ENCODE measurements around the gene ASAP3.
"Not testable (repeated sequence)": the region's sequence is repeated elsewhere in the genome, so short reads cannot be mapped to it uniquely, and the experiment has no call there.

ASAP3 gene

DNA sequence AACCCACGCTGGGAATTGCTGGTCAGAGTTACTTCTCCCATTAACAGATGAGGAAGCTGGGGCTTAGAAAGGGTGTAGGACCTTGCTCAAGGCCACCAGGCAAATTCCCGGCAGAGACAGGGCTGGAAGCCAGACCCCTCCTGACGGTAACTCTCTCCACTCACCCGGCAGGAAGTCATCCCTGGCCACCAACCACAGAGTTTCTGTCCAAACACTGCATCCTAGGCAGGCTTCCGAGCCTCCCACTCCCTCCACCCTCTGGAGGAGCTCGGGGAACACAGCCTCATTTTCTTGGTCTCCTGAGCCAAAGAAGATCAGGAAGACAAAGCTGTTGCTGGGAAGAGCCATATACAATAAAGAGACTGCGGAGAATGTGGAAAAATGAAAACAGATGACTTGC is 89.3 kb downstream of the ASAP3 start:
- peak in 9 of 14 donors; percentile 7 to 86 (median 36) for DNase-seq

DNA sequence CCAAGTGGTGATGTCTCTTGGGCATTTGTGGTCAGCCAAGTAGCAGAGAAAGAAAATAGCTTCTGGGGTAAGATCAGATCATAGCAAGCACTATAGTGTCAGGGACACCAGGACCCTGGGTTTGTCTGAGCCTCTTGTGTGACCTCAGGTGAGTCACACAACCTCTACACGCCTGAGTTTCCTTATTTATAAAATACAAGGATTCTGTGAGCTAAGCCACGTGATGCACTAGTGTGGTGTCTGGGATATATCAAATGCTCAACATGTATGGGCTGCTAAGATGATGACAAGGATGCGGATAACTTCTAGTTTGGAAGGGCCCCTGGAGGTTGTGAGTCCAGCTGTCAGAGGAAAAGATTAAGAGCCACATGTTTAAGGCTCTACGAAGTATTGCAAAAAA is 89.8 kb downstream of the ASAP3 start:
- no peak for DNase-seq

DNA sequence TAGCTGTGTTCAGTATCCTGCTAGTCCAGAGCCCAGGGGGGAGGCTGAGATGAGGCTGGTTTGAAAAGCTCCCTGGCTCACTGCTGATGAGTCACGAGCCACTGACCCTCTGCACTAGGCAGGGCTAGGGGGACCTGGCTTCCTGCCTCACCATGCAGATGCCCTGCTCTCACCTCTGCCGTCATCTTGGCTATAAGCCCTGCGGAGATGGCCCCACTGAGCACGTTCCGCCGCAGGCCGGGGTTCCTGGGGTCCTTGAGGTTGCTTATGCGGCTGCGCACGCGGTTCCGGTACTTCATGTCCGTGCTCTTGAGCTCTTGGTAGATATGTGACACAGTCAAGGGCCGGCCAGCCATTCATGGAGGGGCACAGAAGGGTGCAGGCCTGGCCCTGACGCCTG is 90.3 kb downstream of the ASAP3 start:
- DNase-seq, result no peak

DNA sequence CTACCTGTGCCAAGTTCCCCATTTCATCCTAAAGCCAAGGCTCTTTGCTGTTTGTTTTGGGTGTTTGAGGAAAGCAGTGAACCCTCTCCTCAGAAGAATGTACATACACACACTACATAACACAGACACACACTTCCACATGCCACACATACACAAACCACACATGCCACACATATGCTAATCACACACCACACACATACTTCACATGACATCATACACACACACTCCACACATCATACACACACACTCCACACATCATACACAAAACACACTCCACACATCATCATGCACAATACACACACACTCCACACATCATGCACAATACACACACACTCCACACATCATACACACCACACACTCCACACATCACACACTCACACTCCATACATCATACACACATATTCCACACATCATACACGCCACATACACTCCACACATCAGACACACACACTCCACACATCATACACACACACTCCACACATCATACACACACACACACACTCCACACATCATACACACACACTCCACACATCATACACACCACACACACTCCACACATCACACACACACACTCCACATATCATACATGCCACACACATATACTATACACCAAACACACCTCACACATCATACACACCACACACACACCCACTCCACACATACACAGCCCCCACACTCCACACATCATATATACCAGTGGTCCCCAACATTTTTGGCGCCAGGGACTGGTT is 91.7 kb downstream of the ASAP3 start:
- DNase-seq, result no peak

DNA sequence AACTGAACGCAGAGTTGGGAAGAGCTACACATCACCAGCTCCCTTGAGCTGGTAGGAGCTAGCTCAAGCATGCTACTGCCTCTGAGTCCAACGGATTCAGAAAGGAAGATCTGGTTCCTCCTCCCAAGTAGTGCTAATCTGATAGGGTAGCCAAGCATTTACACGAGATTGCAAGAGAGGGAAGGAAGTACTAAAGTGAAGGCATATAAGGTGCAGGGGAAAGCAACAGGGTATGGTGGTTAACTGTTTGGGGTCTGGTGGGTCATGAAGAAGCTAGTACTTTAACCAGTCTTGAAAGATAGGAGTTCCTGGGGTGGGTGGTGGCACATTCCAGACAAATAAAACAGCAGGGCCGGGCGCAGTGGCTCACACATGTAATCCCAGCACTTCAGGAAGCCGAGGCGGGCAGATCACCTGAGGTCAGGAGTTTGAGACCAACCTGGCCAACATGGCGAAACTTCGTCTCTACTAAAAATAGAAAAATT is 94.1 kb downstream of the ASAP3 start:
- no peak for DNase-seq

DNA sequence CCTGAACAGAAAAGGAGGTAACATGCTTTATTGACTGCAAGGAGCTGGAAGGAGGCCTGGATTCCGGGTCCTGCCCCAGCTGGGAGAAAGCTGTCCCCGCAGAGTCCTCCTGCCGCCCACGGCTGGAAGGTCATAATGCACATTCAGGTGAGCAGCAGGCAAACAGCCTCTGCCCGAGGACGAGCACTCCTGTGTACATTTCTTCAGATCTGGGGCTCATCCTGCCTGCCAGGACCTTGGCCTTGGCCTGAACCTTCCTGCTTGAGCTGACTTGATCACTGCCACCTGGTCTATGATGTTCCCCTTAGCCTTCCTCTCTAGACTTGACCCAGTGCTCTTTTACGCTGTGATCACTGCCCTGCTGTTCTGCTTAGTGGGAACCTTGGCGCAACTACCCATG is 96.5 kb downstream of the ASAP3 start:
- DNase-seq, result no peak

DNA sequence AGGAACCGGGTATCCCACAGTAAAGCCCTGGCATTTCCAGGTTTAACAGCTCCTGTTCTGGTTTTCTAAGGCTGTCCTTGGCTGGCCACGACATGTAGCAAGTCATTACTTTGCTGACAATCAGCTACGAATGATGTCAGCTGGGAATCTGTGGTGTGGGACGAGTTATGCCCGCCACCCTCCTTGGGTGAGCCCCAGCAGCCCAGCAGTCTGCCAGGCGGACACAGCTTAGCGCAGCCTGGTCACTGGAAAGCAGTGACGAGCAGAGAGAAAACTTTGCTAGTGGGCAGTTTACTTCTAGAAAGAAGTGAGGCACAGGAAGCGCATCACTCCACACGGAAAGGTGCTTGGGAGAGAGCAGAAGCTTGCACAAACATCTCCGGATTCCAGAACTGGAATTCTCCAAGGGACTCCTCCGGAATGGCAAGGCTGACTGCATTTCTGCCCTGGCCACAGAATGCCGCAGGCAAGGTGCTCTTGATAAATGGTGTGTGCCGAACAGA is 98.8 kb downstream of the ASAP3 start:
- no peak for DNase-seq

DNA sequence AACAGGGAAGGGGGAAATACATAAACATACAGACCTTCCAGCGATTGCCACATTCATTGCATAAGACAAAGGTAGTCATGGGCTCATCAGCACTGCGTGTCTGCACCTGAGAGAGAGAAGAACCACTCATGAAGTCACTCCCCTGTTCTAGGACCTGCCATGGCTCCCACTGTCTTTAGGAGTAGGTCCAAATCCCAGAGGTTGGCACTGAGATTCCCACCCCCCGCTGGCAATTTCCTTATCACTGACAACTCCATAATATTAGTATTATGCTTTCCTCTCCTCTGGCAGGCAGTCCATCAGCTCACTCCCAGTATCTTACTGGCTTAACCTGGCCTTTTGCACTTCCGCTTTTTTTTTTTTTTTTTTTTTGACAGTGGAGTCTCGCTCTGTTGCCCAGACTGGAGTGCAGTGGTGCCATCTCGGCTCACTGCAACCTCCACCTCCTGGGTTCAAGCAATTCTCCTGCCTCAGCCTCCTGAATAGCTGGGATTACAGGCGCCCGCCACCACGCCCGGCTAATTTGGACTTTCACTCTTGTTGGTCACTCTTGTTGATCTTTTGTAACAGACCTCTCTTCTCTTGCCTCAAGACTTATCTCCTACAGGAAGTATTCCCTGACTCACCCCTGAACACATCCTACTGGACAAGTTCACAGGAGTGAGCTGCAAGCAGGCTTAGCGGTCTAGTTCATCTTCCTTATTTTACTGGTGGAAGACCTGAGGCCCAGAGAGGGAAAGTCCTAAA is 99.5 kb downstream of the ASAP3 start:
- no peak for DNase-seq

DNA sequence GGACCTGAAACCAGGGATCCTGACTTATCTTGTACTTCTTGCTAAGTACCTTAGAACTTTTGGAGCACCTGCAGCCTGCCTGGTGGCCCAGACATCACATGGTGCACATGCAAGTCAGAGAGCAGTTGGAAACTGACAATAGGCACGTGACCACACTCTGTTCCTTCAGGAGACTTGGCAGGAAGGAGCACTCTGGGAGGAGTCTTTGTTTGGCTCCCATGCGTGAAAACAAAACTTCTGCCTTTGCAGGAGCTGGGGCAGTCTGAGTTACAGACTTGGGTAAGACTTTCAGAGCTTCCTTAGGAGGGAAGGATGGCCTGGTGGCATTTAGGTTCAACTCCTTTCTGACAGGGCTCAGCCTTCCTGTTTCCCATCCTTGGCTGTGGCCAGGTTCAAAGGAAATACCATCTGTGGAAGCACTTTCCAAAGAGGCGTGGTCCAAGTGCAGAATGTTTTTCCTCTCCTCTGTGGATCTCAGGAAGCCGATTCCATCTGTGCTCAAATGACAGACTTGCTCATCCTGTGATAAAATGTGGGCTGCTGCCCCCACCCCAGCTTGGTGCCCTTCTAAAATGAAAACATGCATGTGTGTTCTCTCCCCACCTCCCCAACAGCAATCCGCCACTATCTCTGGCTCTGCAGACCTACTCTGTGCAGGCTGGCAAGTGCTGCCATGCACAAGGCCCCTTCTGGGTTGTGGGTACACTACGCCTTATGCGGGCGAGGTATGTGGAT is 100.2 kb downstream of the ASAP3 start:
- no peak for DNase-seq

DNA sequence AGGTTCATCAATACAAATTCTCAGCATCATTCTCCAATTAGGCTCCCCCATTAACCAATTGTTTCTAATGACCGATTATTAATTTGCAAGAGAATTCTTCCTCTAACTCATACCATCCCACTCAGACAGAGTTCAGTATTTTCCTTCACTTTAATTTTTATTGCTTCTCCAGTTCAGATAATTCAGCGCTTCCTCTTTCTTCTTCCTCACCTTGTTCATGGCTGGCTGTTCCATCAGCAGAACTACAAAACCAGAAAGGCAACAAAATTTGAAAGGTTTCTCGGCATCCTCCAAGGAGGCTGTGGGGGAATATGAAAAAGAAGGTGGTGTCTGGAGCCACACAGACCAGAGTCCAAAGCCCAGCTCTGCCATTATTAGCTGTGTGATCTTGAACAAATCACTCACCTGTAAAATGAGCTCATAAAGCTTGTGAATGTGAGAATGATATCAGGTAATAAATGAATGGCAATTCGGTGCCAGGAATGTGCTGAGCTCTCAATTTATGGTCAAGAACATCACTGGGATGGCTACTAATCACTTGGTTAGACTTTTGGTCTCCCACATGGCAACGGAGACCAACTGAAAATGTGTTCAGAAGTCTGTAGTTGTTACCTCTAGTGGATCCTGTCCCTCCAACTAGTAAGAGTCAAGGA is 102.6 kb downstream of the ASAP3 start:
- DNase-seq, result no peak

DNA sequence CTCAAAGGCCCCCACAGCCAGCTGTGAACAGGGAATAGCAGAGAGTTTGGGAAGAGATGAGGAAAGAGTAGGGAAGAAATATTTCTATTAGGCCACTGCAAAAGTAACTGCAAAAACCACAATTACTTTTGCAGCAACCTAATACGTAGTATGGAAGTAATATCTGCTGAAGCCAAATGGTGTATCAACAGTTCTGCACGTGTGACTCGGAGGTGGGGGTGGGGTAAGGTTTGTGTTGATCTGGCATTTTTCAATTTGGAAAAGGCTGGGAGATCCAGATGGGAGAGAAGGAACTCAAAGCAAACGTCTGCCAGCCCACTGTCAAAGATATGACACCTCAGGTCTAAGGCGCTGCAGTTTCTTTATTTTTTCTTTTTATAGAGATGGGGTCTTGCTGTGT is 103.3 kb downstream of the ASAP3 start:
- DNase-seq, result no peak

DNA sequence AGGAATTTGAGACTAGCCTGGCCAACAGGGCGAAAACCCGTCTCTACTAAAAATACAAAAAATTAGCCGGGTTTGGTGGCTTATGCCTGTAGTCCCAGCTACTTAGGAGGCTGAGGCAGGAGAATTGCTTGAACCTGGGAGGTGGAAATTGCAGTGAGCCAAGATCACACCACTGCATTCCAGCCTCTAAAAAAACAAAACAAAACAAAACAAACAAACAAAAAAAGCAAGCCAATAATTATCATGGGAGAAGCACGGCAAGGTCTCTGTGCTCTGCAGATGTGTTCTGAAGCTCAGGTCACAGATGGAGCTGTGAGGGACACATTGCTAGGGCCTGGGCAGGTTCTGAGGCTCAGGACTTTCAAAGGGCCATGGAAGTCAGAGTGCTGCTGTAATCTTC is 103.7 kb downstream of the ASAP3 start:
- not testable (repeated sequence) for DNase-seq

Data from C1 segment of cervical spinal cord (tissue), 14 donors.